Psoas muscle (tissue), 8 donors: ENCODE results near the gene EPHB1. TPM values are rescaled to one million over a fixed set of nuclear protein-coding genes. Genes with fewer than 3 reads are reported as not detected.

Source experiments
- ATAC-seq, 4 donors: fragments of 200-7000 bp; cut with Tn5 transposase; one replicate each; pipeline ENCODE4 v1.9.1; 2020; ENCODE audit warnings: moderate library complexity in 3 of 4, mild to moderate bottlenecking in 2 of 4
- DNase-seq, 2 donors: peaks; one replicate each; pipeline ENCODE4 v3.0.0-alpha.2; 2020
- H3K27ac ChIP-seq: fragments of 200-600 bp; one replicate; pipeline ENCODE4 v1.8.0; 2022
- H3K27me3 ChIP-seq, 3 donors: fragments of 200-600 bp in 1 of 3; one replicate each; pipeline versions ENCODE4 v1.6.1 to v1.8.0; 2013 to 2022; ENCODE audit warnings: low read length in 2 of 3, mild to moderate bottlenecking in 2 of 3, moderate library complexity in 1 of 3; ENCODE audit not compliant: insufficient read depth in 3 of 3
- H3K36me3 ChIP-seq, 2 donors: fragments of 200-600 bp in 1 of 2; one replicate each; pipeline versions ENCODE4 v1.6.1 to v1.8.0; 2013 to 2022; ENCODE audit warnings: low read depth in 1 of 2, mild to moderate bottlenecking in 1 of 2, moderate library complexity in 1 of 2; ENCODE audit not compliant: insufficient read depth in 1 of 2
- H3K4me1 ChIP-seq: fragments of 200-600 bp; one replicate; pipeline ENCODE4 v1.8.0; 2022
- H3K4me3 ChIP-seq: fragments of 200-600 bp; one replicate; pipeline ENCODE4 v1.8.0; 2022; ENCODE audit warnings: mild to moderate bottlenecking
- H3K9me3 ChIP-seq: fragments of 200-600 bp; one replicate; pipeline ENCODE4 v1.8.0; 2022
- WGBS, 3 donors: extraction: QIAGEN DNeasy Blood & Tissue Kit; methylation state at CpG; one replicate each; pipeline versions ENCODE4 v1.1.6 to v1.1.7; 2013; 5-methylcytosine and 5-hydroxymethylcytosine counted together
- intact Hi-C, 2 donors: fragments of 100-400 bp; cut with DNase I; formaldehyde crosslinking; loops; one replicate each; pipeline versions ENCODE4 v1.11.0 to v1.14.2; 2022
- polyA plus RNA-seq, 3 donors: library from polyadenylated mRNA; stranded (reverse); fragments of 200-250 nt; gene quantifications; one replicate each; pipeline ENCODE4 v1.2.3, GENCODE V29; 2013
- total RNA-seq, 4 donors: library from RNA; stranded (reverse); fragmentation: NEBNext Ultra II Directional in 2 of 4; extraction: Animal tissue kit (Norgen Biotek cat#: 25700) in 2 of 4; gene quantifications; one replicate each; pipeline versions ENCODE4 v1.2.1 to v1.2.4, GENCODE V29; 2021 to 2023
- TF ChIP-seq, protein P1 (sequence below): fragments of 200-600 bp; IDR thresholded peaks from one replicate; pipeline ENCODE4 v1.8.0; 2022; ENCODE audit warnings: antibody characterized with exemption
- donor health status: healthy with polysubstance abuse.
- donor health status: DM: no; HTN: no; CAD: no; lungs with moderate emphysema.
- donor health status: Bipolar disorder and iron deficiency.
- donor health status: healthy.
- donor health status: DM: yes; HTN: yes; CAD: no.
- donor health status: DM: no; HTN: no; CAD: no.
- donor health status: DM: no; HTN: no; CAD: no.
- donor health status: DM: yes; HTN: yes; CAD: no.

The EPHB1 gene
- total and polyA plus RNA-seq, 7 donors: 0.85 to 6.3 (median 2.0) TPM

- no peaks in the 10 kb centered on the region for H3K4me1 ChIP-seq
- H3K36me3 ChIP-seq: no peaks in the 10 kb centered on the region
- H3K27ac ChIP-seq: no peak overlapping the region
- DNase-seq (no peak), ATAC-seq (no peak)
- no peaks in the 10 kb centered on the region for H3K9me3 ChIP-seq
- TF ChIP-seq, protein P1, sequence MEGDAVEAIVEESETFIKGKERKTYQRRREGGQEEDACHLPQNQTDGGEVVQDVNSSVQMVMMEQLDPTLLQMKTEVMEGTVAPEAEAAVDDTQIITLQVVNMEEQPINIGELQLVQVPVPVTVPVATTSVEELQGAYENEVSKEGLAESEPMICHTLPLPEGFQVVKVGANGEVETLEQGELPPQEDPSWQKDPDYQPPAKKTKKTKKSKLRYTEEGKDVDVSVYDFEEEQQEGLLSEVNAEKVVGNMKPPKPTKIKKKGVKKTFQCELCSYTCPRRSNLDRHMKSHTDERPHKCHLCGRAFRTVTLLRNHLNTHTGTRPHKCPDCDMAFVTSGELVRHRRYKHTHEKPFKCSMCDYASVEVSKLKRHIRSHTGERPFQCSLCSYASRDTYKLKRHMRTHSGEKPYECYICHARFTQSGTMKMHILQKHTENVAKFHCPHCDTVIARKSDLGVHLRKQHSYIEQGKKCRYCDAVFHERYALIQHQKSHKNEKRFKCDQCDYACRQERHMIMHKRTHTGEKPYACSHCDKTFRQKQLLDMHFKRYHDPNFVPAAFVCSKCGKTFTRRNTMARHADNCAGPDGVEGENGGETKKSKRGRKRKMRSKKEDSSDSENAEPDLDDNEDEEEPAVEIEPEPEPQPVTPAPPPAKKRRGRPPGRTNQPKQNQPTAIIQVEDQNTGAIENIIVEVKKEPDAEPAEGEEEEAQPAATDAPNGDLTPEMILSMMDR: no peak
- no peak overlapping the region for H3K4me3 ChIP-seq
- intact Hi-C loops: no loop called here
- 86 to 96% (median 92%) methylated on average over 1 of the region's 1 CpG for WGBS, 3 donors
- no peaks in the 10 kb centered on the region for H3K27me3 ChIP-seq
Observed at GRCh38 chr3:134766290-134766689, 28.8 kb upstream of the EPHB1 start.

DNA sequence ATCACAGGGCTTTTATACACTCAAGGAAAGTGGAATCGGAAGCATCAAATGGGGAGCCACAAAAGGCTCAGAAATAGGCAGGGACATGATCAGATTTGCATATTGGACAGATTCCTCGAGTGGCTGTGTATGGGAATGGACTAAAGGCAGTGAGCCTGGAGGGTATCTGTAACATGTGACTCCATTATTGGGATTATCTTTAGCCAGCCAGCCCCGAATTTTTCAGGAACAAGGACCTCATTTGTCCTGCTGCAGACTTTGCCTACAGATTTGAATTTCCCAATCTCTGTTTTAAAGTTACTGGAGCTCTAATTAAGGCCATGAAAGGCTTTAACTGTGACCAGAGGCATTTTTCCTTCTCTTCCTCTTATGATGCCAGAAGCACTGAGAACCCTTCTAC lies 26.9 kb upstream of the EPHB1 start:
- WGBS, 3 donors: 70 to 86% (median 75%) methylated on average over 3 of the region's 3 CpGs
- TF ChIP-seq, protein P1: no peak
- ATAC-seq: no peak

DNA sequence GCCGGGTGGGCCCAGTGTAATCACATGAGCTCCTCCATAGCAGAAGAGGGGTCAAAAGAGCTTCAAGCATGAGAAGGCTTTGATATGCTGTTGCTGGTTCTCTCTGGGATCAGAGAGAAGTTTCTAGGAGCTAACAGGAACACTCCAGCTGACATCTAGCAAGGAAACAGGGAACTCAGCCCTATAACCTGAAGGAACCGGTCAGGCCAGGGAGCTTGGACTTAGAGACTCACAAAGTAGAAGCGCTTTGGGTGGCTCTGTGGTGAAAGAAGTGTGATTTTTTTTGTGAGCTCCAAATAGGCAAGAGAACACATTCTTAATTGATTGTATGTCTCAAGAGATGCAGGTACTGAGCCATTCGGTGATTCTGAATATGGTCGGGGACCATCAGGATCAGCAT lies 26.2 kb upstream of the EPHB1 start:
- TF ChIP-seq, protein P1: no peak
- intact Hi-C loops: no loop called here
- ATAC-seq: no peak
- Histone ChIP-seq H3K4me3 (no peak overlapping the region), H3K27ac (no peak overlapping the region), H3K4me1 (no peaks in the 10 kb centered on the region), H3K9me3 (no peaks in the 10 kb centered on the region), H3K36me3 (no peaks in the 10 kb centered on the region), H3K27me3 (no peaks in the 10 kb centered on the region)
- no peak for DNase-seq
- 79 to 97% (median 95%) methylated on average over 5 of the region's 5 CpGs for WGBS, 3 donors

More for the DNA sequence above, 26.9 kb upstream of the EPHB1 start:
- Histone ChIP-seq H3K4me3 (no peak overlapping the region), H3K36me3 (no peaks in the 10 kb centered on the region), H3K4me1 (no peaks in the 10 kb centered on the region), H3K27ac (no peak overlapping the region), H3K9me3 (no peaks in the 10 kb centered on the region), H3K27me3 (no peaks in the 10 kb centered on the region)
- no peak for DNase-seq
- intact Hi-C loops: no loop called here

- WGBS, 3 donors: 63 to 76% (median 75%) methylated on average over 2 of the region's 2 CpGs
- intact Hi-C loops: no loop called here
- H3K9me3 ChIP-seq: no peaks in the 10 kb centered on the region
- no peak for ATAC-seq
- TF ChIP-seq, protein P1: no peak
- H3K27ac ChIP-seq: no peak overlapping the region
- H3K4me3 ChIP-seq: no peak overlapping the region
- no peaks in the 10 kb centered on the region for H3K4me1 ChIP-seq
- no peaks in the 10 kb centered on the region for H3K36me3 ChIP-seq
- no peak for DNase-seq
- H3K27me3 ChIP-seq: no peaks in the 10 kb centered on the region
Observed at GRCh38 chr3:134769287-134769868, 25.7 kb upstream of the EPHB1 start.

- H3K4me3 ChIP-seq: no peak overlapping the region
- H3K36me3 ChIP-seq: no peaks in the 10 kb centered on the region
- 30 to 46% (median 39%) methylated on average over 3 of the region's 3 CpGs for WGBS, 3 donors
- H3K27ac ChIP-seq: no peak overlapping the region
- H3K27me3 ChIP-seq: no peaks in the 10 kb centered on the region
- TF ChIP-seq, protein P1: no peak
- ATAC-seq: peak; percentile 19 to 84 (median 57)
- intact Hi-C loops: no loop called here
- no peak for DNase-seq
- H3K4me1 ChIP-seq: no peaks in the 10 kb centered on the region
- no peaks in the 10 kb centered on the region for H3K9me3 ChIP-seq
Observed at GRCh38 chr3:134772011-134772410, 23.0 kb upstream of the EPHB1 start.
